Measurements from ENCODE around the gene C8B. TPM values are rescaled to one million over a fixed set of nuclear protein-coding genes. Genes with fewer than 3 reads are reported as not detected.

Gene C8B
- polyA plus RNA-seq, 1 donor, result not detected

- no peak for DNase-seq
Measured at GRCh38 chr1:56931211-56931610, 34.6 kb downstream of the C8B start.

DNA sequence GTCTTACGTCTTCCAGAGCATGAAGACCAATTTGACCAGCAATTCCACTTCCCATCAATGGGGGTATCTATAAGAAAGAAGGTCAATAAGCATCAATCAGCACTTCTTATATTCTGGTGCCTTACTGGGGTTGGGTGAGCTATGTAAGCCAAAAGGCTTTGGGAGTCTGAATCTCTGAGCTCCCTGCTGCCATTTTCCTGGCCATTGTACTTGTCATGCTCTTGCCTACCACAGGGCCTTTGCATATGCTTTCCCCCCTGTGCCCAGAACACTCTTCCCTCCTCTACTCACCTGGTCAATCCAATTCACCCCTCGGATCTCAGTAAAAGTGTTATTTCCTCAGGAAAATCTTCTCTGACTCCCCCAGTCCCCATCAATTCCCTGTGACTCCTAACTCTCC is 36.3 kb downstream of the C8B start:
- DNase-seq, result no peak

DNA sequence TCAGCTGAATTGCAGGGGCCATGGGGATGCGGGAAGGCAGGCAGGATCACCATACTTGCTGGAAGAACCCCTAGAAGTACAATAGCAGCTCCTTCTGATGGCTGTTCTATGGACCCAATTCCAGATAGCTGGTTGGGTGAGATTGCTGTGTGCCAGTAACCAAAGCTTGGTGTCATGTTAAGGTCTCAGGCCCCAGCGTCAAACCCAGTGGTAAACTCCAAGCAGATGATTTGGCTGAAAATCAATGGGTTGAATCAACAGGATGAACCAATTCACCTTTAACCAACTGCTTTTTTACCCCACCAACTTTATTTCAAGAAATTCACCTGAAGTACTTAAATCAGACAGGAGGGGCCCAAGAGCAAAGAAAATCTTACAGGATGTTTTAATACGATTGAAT is 37.8 kb downstream of the C8B start:
- no peak for DNase-seq

GRCh38 chr1:56927171-56927570 is 38.6 kb downstream of the C8B start:
- no peak for DNase-seq

- no peak for DNase-seq
Measured at GRCh38 chr1:56925193-56925592, 40.6 kb downstream of the C8B start.

DNA sequence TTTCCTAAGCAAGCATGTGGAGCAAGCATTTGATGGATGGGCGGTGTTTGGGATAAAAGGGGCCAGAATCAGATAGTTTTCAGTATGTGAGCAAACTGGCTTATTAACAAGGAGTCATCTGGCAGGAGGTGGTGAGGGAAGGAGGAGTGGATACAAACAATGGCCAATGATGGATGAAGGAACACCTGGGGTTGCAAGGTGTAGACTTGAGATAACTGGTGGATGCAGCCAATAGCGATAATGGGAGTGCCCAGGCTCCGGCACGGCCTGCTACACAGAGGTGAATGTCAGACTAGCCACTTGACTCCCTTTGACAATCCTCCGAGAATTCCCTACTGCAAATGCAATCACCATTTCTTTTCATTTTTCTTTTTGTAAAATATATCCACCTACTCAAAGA is 41.7 kb downstream of the C8B start:
- no peak for DNase-seq

DNA sequence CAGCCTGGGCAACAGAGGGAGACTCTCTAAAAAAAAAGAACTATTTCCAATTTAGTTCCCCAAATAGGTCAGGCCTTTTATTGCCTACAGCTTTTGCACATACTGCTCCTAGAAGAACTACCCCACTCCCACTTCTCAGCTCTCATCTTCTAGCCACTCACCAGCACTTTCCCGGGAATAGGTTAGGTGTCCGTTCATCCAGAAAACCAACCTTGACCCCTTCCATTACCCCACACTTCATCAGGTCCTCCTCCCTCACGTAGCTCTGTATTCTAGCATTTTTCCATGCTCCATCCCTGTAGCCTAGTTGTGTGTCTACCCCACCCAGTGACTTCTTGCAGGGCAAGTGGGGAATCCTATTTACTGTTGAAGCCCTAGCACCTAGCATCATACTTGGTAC is 42.6 kb downstream of the C8B start:
- no peak for DNase-seq

- DNase-seq, result no peak
Measured at GRCh38 chr1:56922507-56922906, 43.3 kb downstream of the C8B start.

DNA sequence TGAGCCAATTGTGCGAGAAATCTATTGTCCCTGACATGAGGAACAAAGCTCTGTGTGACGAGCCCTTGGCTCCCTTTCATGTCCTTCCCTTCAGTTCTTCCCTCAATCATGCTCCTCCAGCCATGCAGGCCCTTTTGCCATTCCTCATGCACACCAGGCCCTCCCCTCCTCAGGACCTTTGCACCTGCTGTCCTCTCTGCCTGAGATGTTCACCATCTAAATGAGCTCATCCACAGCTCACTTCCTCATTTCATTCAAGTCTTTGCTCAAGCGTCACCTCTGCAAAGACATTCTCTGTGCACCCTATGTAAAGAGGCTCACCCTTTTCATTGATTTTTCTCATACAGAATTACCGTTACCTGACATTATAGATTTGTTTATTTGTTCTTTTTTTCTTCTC is 43.7 kb downstream of the C8B start:
- DNase-seq, result no peak

DNA sequence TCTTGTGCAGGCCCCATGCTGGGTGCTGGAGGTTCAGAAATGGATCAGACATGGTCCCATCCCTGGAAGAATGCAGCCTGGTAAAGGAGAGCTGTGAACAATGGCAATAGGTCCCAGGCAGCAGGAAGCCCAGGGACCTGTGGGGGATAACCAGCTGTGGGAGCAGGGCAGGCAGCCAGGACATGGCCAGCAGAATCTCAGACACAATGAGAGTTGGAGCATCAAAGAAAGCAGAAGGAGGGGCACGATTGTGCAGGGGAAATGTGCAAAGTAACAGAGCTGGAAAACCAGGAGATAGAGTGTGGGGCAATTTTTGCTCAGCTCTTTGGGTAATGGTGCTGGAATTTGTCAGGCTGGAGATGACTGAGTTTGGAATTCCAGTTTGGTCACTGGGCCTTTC is 44.3 kb downstream of the C8B start:
- no peak for DNase-seq

GRCh38 chr1:56920591-56921001 is 45.2 kb downstream of the C8B start:
- DNase-seq, result no peak

DNA sequence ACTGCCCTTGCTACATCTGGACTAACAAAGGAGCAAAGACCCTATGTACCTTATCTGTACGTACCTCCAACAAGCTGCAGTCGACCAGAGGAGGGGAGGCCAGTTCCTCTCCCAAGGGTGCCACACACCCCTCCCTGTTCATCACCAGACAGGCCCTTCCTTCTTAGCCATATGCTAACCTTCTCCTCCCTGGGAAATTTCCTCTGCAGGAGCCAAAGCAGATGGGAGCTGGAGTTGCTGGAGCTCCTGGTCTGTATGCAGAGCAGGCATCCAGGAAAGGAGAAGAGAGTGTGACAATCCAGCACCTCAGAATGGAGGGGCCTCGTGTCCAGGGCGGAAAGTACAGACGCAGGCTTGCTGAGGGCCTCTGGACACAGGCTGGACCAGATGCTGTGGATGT is 48.5 kb downstream of the C8B start:
- DNase-seq, result no peak

DNA sequence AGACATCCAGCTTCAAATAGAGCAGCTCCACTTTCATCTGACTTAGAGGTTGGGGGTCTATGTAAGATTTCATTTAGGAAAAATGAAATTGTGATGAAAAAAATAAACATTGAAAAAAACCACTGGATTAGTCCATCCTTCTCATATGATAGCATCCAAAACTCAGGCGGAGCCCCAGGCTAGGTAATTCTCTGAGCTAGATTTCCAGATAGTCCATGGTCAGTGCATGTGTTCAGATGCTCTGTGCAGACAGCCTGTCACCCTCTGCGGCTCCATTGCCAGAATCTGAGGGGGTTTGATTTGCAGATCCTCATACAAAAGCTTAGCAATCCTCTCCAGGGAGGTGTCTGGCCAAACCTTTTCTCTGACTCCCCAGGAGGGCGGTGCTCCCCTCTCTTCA is 49.2 kb downstream of the C8B start:
- DNase-seq, result no peak

- no peak for DNase-seq
Measured at GRCh38 chr1:56915960-56916359, 49.9 kb downstream of the C8B start.

DNA sequence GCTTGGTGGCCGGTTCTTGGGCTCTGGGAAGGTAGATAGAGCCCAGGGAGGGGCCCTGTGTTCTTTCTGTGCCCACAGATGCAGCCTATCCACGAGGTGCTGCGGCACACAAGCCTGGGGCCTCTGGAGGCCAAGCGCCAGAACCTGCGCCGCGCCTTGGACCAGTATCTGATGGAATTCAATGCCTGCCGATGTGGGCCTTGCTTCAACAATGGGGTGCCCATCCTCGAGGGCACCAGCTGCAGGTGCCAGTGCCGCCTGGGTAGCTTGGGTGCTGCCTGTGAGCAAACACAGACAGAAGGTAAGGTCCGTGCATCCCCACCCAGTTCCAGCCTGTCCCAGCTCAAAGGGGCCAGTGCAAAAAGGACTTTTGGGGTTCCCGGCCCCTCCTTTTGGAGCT is 53.5 kb downstream of the C8B start:
- no peak for DNase-seq

DNA sequence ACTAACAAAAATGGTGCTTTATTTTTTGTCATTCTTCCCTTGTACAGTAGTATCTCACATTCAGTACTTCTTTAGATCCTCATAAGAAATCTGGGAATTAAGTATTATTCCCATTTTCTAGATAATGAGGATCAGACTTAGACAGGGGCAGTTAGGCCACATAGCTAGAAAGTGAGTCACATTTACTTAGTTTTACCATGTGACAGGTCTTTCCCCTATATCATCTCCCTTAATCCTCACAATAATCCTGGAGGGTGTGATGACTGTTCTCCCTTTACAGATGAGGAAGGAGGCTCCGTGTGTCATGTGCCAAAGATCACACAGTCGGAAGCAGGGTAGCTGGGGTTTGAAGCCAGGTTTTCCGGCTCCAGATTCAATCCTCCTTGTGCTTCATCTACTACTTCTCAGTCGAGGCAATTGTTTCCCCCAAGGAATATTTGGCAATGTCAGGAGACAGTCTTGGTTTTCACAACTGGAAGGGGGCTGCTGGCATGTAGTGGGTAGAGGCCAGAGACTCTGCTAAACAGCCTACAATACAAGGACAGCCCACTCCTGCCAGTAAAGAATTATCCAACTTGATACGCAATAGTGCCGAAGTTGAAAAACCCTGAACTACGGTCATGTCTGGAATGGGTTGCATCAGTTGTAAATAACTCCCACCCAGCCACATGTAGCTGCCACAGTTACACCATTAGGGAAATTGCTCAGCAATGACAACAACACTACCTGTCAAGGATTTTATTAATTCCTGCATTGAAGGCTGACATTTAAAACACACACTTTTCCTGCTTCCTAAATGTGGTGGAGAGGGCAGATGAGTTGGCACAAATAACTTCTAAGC is 54.5 kb downstream of the C8B start:
- no peak for DNase-seq

DNA sequence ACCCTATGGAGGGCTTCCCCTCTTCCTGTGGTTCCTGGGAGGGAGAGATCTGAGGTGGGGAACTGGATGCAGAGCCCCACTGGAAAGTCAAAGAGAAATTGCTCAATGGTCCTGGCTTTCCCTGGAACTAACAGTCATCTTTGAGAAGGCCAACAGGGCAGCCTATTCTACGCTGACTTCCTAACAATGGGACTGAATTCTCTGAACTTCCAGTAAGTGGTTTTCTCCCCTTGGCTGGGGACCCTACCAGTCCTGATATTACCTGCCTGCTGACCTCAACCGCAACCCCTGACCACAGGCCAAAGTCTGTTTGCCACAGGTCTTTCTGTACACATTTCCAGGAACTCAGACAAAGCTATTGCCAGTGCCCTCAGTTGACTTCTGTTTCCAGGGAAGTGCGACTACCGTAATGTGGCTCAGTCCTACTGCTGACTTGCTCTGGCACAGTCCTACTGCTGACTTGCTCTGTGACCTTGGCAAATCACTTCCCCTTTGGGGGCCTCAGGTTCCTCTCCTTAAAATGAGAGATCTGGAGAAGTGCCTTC is 55.3 kb downstream of the C8B start:
- DNase-seq, result no peak

DNA sequence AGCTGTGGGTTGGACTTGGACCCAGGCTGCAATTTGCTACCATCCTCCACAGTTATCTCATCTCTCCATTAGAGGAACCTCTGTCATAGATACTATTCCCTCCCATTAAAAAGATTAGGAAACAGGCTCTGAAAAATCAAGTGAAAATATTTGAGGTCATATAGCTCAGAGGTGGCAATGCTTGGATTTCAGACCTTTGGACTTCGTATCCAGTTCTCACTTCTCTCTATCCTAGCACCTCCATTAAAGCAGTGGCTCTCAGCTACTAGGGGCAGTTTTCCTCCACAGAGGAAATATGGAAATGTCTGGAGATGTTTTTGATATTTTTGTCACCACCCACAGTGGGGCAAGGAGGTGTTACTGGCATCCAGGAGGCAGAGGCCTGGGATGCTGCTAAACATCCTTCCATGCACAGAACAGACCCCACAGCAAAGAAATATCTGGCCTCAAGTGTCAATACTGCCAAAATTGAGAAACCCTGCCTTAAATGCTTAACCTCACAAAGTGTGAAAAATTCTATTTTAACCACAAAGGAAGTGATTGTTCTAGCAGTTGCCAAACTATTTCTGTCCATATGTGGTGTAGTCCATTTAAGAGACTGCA is 57.1 kb downstream of the C8B start:
- no peak for DNase-seq

GRCh38 chr1:56905667-56906066 is 60.1 kb downstream of the C8B start:
- no peak for DNase-seq

DNA sequence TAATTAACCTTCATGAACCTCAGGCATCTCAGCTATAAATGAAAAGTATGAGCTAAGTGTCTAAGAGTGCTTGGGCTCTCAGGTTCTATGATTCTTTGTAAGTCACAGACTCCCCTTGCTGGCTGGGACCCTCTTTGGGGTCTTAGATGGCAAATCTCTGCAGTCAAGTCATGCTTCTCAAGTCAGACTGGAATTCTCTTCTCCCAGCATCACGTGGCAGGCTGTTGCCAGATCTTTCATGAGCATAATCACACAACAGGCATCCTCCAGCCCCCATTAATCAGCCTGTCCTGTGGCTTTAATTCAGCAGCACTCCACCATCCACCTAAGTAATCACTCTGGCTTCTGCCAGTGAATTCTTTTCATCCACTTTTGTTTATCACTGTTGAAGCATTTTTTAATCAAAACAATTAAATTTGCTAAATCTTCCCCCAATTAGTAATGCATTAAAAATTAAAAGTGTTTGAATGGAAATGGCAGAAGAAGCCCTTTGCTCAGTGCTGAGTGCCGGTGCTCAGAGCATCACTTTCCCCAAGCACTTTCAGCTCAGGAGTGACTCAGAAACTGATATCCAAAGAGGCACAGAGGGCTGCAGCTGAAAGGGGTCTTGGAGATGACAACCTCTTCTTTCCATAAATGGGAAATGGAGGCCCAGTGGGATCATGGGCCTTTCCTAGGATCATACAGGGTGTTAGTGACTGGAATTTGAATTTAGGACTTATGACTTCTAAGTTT is 61.0 kb downstream of the C8B start:
- DNase-seq, result no peak

GRCh38 chr1:56903778-56904177 is 62.0 kb downstream of the C8B start:
- no peak for DNase-seq

DNA sequence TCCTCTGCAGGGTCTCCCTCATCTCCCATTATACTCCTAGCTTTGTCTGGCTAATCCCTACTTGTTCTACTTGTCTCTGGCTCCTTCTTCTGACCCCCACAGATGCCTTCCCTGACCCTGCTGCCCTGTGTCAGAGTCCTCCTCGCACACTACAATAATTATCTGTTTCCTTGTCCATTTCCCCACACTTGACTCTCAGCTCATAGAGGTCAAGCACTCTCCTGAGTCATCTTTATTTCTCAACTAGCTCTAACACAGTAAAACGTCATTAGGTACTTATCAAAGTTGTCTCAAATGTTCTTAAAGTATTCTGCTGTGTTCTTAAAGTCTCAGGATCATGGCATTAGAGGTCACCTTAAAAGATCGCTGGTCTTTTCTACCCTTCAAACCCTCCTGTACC is 64.1 kb downstream of the C8B start:
- no peak for DNase-seq

DNA sequence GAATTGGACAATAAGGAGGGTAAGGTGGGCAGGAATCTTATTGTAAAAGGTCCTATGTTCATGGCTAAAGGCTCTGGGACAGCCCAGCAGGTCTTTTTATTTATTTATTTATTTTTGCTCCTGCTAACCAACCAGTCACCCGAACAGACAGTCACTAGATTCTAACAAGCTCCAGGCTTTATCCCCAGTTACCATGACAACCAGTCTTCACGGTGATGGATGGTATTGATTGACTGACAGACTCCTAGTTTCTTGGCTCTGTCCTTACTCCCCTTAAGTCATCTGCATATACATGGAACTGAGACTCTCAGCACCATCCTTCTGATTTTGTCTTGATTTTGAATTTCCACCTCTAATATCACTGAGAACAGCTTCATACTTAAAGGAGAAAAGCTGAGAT is 66.9 kb downstream of the C8B start:
- no peak for DNase-seq
